ENCODE measurements around the gene TPH2. TPM values are rescaled to one million over a fixed set of nuclear protein-coding genes. Genes with fewer than 3 reads are reported as not detected.

The TPH2 gene
- total and polyA plus RNA-seq, 2 experiments from 2014 or later = not detected

GRCh38 chr12:72075401-72075800 lies 136.8 kb downstream of the TPH2 start:
- 0 to 6% methylated on average over 3 of the region's 3 CpGs for WGBS, 2 experiments (ENCODE audit: low coverage in 1 of 2, low lambda C conversion rate in 2 of 2, missing lambda C conversion rate in 2 of 2)
- Histone ChIP-seq H3F3A (ENCODE audit: insufficient read depth) (no peaks in the 10 kb centered on the region), H3K9ac (no peak overlapping the region), H3K4me3 (no peak overlapping the region), H3K27me3 (replicated peaks; ENCODE audit: insufficient read depth) (no peaks in the 10 kb centered on the region), H4K20me1 (ENCODE audit: insufficient read depth) (no peaks in the 10 kb centered on the region), H3K79me2 (ENCODE audit: insufficient read depth) (no peaks in the 10 kb centered on the region), H2AFZ (no peak overlapping the region), H3K4me2 (ENCODE audit: unreplicated experiment) (no peak overlapping the region), H3K27ac (no peak overlapping the region), H3K4me1 (ENCODE audit: insufficient read depth) (no peaks in the 10 kb centered on the region), H3K9me2 (ENCODE audit: insufficient read depth) (no peaks in the 10 kb centered on the region), H3K36me3 (ENCODE audit: low read depth) (no peaks in the 10 kb centered on the region), H3K9me3 (ENCODE audit: low read depth) (no peaks in the 10 kb centered on the region)
- TF ChIP-seq EZH2phosphoT487 (IDR thresholded peaks at IDR 0.05; ENCODE audit: insufficient read depth, low read depth) (no peak), EZH2 (IDR thresholded peaks at IDR 0.05; ENCODE audit: insufficient read depth, poor library complexity, severe bottlenecking) (no peak)
- in situ Hi-C loops (cut with MboI) = no loop called here
- no peak for DNase-seq

- no peaks in the 10 kb centered on the region for H3K36me3 ChIP-seq (ENCODE audit: low read depth)
- no peak for DNase-seq
- no peaks in the 10 kb centered on the region for H3K9me2 ChIP-seq (ENCODE audit: insufficient read depth)
- no peak overlapping the region for H3K27ac ChIP-seq
- no peak overlapping the region for H3K9ac ChIP-seq
- H4K20me1 ChIP-seq (ENCODE audit: insufficient read depth) = no peaks in the 10 kb centered on the region
- TF ChIP-seq EZH2phosphoT487 (IDR thresholded peaks at IDR 0.05; ENCODE audit: insufficient read depth, low read depth) = no peak
- no peak for TF ChIP-seq EZH2 (IDR thresholded peaks at IDR 0.05; ENCODE audit: insufficient read depth, poor library complexity, severe bottlenecking)
- H3K4me3 ChIP-seq = no peak overlapping the region
- 53 to 54% methylated on average over 9 of the region's 9 CpGs for WGBS, 2 experiments (ENCODE audit: low coverage in 1 of 2, low lambda C conversion rate in 2 of 2, missing lambda C conversion rate in 2 of 2)
- no peak overlapping the region for H3K4me2 ChIP-seq (ENCODE audit: unreplicated experiment)
- no peaks in the 10 kb centered on the region for H3K4me1 ChIP-seq (ENCODE audit: insufficient read depth)
- in situ Hi-C loops (cut with MboI) = no loop called here
- H3K27me3 ChIP-seq (replicated peaks; ENCODE audit: insufficient read depth) = no peaks in the 10 kb centered on the region
- no peaks in the 10 kb centered on the region for H3K9me3 ChIP-seq (ENCODE audit: low read depth)
- no peaks in the 10 kb centered on the region for H3K79me2 ChIP-seq (ENCODE audit: insufficient read depth)
- no peaks in the 10 kb centered on the region for H3F3A ChIP-seq (ENCODE audit: insufficient read depth)
- no peak overlapping the region for H2AFZ ChIP-seq
Observed at GRCh38 chr12:72075891-72076557, 137.4 kb downstream of the TPH2 start.

- Histone ChIP-seq H3K27ac (no peak overlapping the region), H3K4me1 (ENCODE audit: insufficient read depth) (no peaks in the 10 kb centered on the region), H3K27me3 (replicated peaks; ENCODE audit: insufficient read depth) (no peaks in the 10 kb centered on the region), H4K20me1 (ENCODE audit: insufficient read depth) (no peaks in the 10 kb centered on the region), H3K4me2 (ENCODE audit: unreplicated experiment) (no peak overlapping the region), H3K9ac (no peak overlapping the region), H3K36me3 (ENCODE audit: low read depth) (no peaks in the 10 kb centered on the region), H2AFZ (no peak overlapping the region), H3F3A (ENCODE audit: insufficient read depth) (no peaks in the 10 kb centered on the region), H3K79me2 (ENCODE audit: insufficient read depth) (no peaks in the 10 kb centered on the region), H3K9me3 (ENCODE audit: low read depth) (no peaks in the 10 kb centered on the region), H3K4me3 (no peak overlapping the region), H3K9me2 (ENCODE audit: insufficient read depth) (no peaks in the 10 kb centered on the region)
- DNase-seq = no peak
- TF ChIP-seq EZH2 (IDR thresholded peaks at IDR 0.05; ENCODE audit: insufficient read depth, poor library complexity, severe bottlenecking) (no peak), EZH2phosphoT487 (IDR thresholded peaks at IDR 0.05; ENCODE audit: insufficient read depth, low read depth) (no peak)
- in situ Hi-C loops (cut with MboI) = no loop called here
- WGBS, 2 experiments (ENCODE audit: low coverage in 1 of 2, low lambda C conversion rate in 2 of 2, missing lambda C conversion rate in 2 of 2) = 1 to 2% methylated on average over 3 of the region's 3 CpGs
Observed at GRCh38 chr12:72076558-72076915, 137.9 kb downstream of the TPH2 start.

- H3K27ac ChIP-seq = no peak overlapping the region
- no peak overlapping the region for H3K9ac ChIP-seq
- no peaks in the 10 kb centered on the region for H3K36me3 ChIP-seq (ENCODE audit: low read depth)
- H3F3A ChIP-seq (ENCODE audit: insufficient read depth) = no peaks in the 10 kb centered on the region
- no peak for DNase-seq
- in situ Hi-C loops (cut with MboI) = no loop called here
- H3K79me2 ChIP-seq (ENCODE audit: insufficient read depth) = no peaks in the 10 kb centered on the region
- no peaks in the 10 kb centered on the region for H4K20me1 ChIP-seq (ENCODE audit: insufficient read depth)
- H3K9me3 ChIP-seq (ENCODE audit: low read depth) = no peaks in the 10 kb centered on the region
- H3K4me3 ChIP-seq = no peak overlapping the region
- H3K27me3 ChIP-seq (replicated peaks; ENCODE audit: insufficient read depth) = no peaks in the 10 kb centered on the region
- no peak overlapping the region for H2AFZ ChIP-seq
- TF ChIP-seq EZH2 (IDR thresholded peaks at IDR 0.05; ENCODE audit: insufficient read depth, poor library complexity, severe bottlenecking) (no peak), EZH2phosphoT487 (IDR thresholded peaks at IDR 0.05; ENCODE audit: insufficient read depth, low read depth) (no peak)
- WGBS, 2 experiments (ENCODE audit: low coverage in 1 of 2, low lambda C conversion rate in 2 of 2, missing lambda C conversion rate in 2 of 2) = 43 to 44% methylated on average over 5 of the region's 5 CpGs
- H3K4me2 ChIP-seq (ENCODE audit: unreplicated experiment) = no peak overlapping the region
- H3K4me1 ChIP-seq (ENCODE audit: insufficient read depth) = no peaks in the 10 kb centered on the region
- no peaks in the 10 kb centered on the region for H3K9me2 ChIP-seq (ENCODE audit: insufficient read depth)
Observed at GRCh38 chr12:72077111-72077820, 138.6 kb downstream of the TPH2 start.
